ENCODE data around the gene AHCYL1.

AHCYL1 gene

DNA sequence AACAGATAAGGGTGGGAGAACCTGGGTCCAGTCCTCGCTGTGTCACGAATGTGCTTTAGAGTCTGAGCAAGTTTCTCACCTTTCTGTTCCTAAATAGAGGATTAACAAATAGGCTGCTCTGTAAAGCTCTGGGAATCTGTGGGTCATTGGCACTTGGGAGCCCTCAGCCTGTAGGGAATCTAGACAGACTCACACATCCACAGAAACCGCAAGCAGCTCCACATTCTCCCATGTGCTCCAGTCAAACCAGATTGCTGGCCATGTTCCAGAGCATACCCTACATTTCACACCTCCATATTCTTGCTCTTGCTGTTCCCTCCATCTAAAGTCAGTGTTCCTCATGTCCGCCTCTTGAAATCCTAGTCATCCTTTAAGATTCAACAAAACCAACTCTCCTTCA lies 7.8 kb upstream of the AHCYL1 start:
- DNase-seq (ENCODE audit: low read depth): no peak

DNA sequence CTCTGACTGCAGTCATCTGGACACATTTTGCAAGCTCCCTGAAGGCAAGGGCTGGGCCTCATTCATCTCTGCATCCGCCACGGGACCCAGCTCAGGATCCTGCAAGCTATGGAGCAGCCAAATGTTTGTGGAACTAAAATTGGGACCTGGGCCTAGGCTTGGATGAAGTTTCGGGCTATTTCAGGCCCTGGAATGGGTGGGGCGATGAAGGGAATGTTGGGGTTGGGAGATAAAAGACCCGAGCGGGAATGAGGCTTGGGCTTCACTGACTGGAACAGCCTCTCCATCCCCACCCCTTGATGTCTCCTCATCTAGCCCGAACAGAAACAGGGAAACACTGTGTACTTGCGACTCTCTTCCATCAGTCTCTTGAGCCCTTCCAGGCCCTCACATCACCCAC lies 7.3 kb upstream of the AHCYL1 start:
- DNase-seq (ENCODE audit: low read depth): no peak

DNA sequence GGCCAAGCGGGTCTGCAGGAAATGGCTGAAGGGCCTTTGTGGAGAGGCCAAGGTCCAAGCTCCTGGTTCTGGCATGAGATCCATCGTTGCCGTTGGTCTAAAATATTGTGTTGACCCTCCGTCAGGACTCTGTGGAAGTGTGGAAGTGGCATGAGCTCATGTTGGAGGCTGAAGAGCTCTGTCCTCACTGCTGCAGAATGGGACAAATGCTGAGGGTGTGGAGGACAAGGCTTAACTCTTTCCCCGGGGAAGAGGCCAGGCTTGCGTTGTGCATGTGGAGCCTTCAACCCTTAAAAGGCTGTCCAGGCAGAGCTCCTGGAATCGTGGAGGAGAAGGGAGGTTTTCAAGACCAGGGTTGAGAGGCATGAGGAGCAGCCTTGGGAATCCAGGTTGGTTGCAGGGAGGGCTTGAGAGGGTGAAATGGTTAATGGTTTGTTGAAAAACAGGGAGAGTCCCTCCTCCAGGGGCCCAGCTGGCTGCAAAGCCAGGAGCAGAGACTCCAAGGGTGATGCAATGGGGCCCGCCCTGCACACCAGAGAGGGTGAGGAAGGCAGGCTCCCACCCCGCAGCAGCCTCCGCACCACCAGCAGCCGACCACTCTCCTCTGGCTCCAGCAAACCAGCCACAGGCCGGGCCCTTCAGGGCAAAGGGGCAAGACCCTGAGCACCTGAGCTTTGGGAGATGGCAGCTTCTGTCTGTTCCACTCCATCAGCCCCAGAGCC lies 6.7 kb upstream of the AHCYL1 start:
- DNase-seq (ENCODE audit: low read depth): no peak

DNA sequence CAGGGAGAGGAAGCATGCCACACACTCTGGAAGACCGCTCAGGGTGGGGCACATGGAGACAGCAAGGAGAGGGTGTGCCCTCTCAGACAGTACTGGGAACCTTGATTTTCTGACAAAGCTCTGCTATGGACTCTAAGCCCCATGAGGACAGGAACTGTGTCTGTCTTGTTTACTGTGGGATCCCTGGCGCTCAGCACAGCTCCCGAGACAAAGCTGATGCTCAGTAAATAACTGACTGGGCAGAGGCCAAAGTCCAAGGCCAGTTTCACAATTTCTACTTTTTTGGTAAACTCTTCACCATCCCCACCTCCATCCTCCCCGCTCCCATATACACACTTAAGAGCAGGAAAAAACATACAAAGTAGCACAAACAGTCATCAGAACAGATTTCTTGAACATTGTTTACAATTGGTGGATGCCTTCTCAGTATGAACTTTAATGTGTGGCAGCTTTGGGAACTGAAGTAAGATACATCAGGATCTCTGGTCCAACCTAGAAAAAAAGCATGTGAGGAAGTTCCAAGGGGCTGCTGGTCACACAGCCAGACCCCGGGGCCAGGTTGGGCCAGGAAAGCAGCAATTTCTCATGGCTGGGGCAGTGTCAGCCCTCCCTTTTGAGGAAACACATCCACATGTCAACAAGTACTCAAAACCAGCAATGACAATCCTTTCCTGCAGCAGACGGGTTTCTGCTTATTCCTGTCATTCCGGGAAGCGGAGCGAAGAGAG lies 5.6 kb upstream of the AHCYL1 start:
- no peak for DNase-seq (ENCODE audit: low read depth)

DNA sequence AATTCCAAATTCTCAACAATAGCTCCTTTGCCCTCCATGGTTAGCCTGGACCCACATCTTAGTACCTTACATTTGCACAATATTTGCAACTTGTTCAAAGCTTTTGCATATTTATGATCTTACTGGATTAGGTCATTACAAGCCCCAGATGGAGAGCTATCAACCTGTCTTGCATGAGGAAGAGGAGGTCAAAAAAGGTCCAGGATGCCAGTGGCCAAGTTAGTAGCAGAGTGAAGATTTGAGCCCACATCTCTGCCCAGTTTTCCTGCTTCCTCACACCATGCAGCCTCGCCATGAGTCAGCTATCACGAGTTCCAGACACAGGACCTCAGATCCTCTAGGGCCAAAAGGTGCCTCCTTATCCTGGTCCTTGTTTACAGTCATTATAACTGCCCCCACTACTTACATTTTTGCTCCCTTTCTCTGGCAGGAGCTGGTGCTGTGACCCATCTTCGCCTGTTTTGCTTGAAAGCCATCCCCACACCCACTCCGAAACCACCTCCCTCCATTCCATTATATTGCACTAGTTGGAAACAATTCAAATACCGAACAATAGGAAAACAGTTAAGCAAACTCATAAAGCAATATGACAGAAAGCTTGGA lies 5.0 kb upstream of the AHCYL1 start:
- no peak for DNase-seq (ENCODE audit: low read depth)

DNA sequence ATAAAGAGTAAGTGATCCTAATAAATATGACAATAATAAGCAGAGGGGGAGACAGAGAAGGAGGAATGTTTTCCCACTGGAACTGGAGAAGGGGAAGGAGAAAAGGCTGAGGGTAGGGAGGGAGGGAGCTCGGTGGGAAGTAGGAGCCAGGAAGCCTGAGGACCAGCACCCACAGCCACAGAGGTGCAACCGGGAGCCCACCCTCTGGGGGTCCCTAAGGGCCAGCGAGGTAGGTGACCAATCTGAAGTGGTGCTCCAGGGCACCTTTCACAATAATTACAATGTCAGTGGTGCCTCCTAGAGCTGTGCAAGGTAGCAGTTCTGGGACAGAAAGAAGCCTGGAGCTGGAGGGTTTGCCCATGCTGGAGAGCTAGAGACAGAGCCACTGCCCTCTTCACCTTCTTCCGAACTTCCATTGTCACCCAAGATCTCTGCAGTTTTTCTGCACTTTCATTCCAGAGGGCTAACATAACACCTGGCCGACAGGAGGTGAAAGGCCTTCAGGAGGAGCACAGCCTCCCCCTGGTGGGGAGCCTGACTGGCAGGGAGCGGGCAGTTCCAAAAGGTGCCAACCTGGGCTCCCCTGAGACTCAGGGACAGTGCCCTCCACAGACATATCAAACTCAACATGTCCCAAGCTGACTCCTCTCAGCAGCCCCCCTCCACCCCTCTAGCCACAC lies 4.1 kb upstream of the AHCYL1 start:
- no peak for DNase-seq (ENCODE audit: low read depth)

DNA sequence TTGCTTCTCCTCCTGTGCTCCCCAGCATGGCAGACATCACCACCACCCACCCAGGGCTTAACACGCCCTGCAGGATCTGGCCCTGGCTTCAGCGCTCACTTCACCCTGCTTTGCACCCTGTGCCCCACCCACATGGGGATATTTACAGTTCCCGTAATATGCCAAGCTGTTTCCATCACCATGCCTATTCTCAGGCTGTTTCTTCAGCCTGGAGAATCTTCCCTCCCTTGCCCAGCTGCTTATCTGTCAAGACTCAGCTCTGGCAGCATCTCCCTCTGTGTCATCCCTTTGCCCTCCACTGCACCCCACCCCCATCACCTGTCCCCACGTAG lies 3.6 kb upstream of the AHCYL1 start:
- DNase-seq (ENCODE audit: low read depth): no peak

DNA sequence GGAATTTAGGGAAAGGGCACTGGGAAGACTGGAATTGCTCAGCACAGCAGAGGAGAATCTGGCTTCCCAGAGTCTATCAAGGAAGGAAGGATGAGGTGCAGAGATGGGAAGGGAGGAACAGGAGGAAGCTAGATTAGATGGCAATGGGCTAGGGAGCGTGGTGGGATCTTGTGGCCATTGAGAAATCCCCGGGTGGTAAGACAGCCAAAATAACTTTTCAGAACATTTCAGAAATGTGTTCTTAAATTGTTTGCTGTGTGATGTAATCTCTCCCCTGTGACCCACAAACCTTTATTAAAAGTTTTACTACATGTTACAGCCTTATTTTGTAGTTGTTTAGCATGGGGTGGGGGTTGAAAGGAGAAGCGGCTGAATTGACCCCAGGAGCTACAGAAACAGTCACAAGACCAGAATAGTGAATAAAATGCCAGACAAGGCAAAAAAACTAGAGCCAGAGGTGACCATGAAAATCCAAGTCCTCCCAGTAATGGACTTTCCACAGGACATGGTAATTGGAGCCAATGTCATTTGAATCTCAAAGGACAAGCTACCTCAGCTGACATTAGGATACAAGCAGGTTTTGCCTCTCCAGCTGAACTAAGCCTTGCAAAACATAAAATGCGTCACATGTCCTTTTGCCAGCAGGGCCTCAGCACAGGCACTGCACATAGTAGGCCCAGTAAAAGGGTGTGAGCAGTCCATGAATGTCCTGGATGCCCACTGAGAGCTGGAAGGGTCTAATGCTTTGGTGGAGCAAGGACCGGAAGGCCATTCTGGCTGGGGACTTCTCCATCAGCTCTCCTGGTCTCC lies 980 bp upstream of the AHCYL1 start:
- no peak for DNase-seq (ENCODE audit: low read depth)

DNA sequence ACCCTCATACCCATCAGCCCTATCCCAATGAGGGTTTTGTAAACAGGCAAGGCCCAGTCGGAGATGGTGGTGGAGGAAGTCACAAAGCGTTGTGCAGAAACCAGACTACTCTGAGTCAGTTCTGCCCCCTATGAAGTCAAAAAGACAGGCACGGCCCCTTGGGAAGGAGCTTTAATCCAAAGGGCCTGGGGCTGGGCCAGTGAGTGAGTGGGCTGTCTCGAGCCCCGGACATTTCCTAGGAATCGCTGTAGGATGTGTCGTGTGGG lies 442 bp upstream of the AHCYL1 start:
- DNase-seq (ENCODE audit: low read depth): no peak

DNA sequence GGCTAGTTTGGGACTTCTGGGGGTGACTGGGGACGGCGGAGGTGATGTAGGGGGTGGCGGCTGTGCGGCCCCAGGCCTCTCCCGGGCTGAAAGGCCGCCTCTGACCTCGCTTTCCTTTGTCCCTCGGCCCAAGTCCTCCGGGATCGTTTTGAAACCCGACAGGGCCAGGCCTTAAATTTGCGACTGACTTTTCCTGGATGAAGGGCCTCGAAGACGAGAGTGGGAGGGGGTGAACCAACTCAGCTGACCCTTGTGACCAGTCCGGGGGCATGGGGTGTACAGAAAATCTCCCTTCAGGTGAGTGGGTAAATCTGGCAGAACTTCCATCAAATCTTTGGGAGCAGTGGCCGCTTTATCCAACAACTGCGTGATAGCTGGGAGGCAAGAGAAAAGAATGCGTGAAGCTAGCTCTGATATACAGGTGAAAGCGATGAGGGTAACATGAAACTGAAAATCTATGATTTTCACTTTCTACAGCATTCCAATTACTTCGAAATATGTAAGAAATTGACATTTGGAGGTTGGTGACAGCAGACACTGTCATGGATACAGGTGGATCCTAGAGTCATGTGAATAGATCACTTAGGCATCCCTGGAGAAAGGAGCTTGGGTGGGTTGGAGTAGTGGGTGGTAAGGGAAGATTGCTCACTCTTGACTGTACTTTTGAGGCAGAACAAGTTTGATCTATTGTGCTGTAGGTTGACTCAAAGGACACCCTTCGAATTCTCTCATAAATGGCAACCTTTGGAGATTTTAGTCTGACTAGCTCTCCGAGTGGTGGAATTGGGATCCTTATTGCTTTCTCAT lies 885 bp downstream of the AHCYL1 start:
- DNase-seq (ENCODE audit: low read depth): no peak

DNA sequence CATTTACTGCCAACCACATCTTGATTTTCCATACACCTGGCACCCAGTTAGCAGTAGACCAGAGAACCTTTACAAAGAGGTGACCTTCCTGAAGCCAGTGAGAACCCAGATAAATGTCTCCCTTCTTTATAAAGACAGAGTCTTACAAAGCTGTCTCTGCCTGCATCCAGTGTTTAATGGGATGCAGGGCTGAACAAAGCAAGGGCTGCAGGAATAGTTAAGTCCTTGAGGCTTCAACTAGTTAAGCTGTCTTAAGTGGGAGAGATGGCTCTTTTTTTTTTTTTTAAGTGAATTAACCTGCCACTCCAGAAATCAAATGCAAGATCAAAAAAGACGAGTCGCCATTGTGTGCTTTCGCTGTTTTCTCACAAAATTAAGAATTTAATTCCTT lies 1.5 kb downstream of the AHCYL1 start:
- no peak for DNase-seq (ENCODE audit: low read depth)

DNA sequence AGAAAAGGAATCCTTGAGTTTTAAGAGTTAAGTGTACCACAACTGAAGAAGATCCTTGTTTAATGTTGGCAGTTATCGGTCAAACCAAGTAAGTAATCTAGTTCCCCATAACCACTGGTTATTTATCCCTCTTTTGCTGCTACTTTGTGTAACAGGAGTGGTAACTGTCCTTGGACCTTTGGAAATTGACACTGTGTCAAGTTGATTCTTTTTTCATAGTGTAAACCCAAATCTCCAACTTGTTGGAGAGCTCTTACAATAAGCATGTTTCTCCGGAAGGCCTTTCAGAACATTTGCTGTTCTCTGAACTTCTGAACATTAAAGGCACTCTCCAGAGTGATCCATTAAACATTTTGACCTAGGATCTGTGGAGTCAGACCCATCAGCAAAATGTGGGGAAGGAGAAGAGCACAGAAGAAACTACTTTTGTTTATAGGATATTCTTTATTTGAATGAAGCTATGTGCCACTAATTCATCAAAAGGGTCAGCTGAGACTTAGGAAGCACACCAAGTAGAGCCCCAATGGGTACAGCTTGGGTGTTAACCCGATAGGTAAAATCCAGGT lies 3.9 kb downstream of the AHCYL1 start:
- no peak for DNase-seq (ENCODE audit: low read depth)

DNA sequence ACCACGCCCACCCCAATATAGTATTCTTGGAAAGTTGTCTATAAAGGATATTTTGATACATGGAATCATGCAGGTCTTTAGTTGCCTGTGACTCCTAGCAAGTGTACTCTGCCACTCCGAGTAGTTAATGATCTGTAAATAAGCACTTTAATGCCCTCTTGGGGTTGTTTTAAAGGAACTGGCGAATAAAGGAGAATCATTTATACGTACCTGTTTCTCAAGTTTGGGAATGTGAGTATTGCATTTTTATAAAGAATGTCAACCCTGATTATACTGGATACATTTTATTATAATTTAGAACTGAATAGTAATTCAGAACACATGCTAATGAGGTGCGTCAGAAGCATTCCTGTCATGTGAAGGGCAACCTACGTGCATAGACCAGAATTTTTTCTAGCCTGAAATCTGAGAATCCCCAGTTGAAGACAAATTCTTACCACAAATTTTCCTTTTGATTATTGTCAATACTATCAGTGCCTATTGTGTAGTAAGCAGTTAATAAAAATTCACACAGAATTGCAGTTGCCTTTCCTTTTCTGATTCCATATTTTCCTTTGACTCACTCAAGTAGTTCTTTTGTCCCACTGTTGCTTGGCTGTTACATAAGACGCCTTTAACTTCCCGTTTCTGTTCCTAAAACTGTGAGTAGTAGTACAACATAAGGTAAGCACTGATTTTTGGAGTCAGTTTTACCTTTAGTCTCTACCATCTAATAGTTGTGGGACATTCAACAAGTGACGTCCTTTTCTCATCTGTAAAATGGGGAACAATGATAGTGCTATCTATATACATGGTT lies 5.1 kb downstream of the AHCYL1 start:
- DNase-seq (ENCODE audit: low read depth): no peak

DNA sequence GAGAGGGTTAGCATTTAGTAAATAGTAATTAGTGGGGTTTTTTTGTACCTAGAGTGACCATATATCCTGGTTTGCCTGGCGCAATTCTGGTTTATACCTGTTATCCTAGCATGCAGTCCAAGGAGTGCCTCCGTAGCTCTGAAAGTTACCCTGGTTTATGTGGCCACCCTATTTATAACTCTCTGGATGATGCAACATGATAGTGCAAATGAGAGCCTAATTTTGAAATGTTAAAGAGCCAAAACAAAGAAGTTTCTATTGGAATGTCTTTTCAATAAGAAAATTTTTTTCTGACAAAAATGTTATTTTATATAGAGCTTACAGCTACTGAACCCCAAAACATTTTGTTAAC lies 5.7 kb downstream of the AHCYL1 start:
- DNase-seq (ENCODE audit: low read depth): no peak

DNA sequence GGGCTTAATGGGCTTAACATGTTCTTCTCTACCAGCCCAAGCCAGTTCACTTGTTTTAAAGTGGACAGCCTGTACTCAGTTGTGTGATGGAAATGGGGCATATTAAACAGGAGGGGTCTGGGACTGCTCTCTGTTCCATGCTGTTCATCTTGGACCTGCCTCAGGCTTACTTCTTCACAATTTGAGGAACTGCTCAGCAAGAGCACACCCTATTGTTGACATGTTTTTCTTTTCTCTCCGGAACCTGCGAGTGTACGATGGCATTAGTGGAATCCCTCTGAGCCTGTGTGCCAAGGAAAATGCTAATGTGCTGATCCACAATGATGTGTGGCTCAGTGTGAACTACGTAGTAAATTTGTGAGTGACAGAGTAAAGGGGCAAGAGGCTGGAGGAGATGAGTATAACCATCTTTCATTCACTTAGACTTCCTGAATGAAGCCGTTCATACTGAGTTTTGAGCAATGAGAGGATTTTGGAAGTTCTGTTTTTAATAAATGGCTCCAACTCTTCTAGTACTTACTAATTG lies 6.9 kb downstream of the AHCYL1 start:
- DNase-seq (ENCODE audit: low read depth): no peak

DNA sequence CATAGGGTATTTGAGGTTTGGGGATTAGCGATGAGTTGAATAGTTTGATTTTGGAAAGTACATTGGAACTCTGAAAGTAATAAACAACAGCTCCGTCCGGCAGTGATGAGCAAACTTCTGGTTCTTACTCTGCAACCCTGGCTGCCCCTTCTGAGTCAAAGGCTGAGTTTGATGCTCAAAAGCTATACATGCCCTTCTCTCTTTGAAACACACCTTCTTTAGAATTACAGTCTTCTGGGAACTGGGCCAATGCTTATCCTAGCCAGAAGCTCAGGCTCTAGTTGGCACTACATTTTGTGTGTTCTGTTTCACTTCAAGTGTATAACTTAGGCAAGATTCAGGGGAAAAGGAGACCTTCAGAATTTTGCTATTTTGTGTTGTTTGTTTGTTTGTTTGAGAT lies 9.3 kb downstream of the AHCYL1 start:
- DNase-seq (ENCODE audit: low read depth): no peak

DNA sequence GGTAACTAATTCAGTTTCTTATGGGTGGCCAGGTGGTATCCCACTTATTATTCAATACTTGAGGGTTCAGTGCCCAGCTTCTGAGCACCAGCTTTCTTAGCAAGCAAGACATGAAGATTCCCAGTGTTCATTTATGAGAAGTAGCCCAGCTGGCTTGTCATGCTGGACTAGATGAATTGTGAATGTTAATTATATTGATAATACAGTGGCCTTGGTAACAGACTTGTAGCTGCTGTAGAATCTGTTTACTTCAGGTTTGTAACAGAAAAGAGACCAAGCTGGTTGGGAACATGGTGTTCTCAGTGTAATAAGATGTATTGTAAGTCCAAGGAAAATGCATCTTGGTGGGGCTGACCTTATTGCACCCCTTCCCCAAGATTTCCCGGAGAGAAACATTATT lies 10.1 kb downstream of the AHCYL1 start:
- no peak for DNase-seq (ENCODE audit: low read depth)

DNA sequence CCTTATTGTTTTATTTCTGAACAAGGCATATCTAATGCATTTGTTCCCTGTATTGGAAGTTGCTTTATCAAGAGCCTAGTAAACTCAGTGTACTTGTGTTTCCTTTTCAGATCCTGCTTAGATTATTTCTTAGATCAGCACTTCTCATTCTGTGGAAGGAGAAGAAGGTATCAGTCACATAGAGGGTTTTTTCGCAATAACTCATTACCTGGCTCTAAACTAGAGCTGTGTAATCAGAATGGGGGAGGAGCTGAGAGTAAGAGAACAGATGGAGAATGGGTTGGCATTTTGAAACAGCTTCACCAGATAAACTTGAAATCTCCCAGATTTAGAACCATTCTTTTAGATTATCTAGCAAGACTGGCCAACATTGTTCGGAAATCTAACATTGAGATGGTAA lies 11.0 kb downstream of the AHCYL1 start:
- no peak for DNase-seq (ENCODE audit: low read depth)

DNA sequence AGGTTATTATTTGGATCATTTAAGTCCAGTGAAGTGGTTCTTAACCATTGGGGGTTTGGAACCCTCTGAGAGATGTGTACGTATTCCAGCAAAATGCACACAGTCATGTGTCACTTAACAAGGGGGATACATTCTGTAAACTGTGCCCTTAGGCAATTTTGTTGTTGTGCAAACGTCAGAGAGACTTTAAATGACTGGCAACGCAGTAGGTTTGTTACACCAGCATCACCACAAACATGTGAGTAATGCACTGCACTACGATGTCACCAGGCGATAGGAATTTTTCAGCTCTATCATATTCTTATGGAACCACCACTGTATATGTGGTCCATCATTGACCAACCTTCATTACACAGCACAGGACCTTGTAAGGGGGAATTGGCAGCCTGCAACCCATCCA lies 11.9 kb downstream of the AHCYL1 start:
- no peak for DNase-seq (ENCODE audit: low read depth)

DNA sequence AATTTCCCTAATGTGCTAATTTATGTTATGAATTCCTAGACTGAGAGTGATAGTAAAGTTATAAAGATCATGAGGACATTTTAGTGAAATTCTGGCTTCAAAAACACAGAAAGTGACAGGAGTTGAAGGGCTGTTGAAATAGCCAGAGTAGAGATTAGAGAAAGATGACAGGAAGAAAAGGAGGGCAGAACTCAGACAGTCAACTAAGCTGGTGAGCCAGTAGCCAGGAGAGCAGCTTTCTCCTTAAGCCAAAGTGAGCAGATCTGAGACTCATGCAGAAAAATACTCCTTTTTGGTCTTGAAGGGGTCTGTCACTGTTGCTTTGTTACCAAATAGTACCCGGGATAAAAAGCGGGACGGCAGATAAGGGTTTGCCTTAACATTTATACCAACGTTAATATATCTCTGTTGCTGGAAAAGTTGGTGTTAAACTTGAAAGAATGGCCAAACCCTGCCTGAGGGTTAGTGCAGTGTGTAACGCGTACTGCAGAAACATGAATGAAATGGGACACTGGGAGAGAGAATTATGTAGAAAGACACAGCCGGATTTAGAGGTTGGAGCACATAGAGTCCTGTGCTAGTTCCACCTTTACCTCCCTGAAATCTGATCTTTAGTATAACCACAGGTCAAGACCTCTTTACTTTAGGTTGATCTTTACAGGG lies 12.8 kb downstream of the AHCYL1 start:
- DNase-seq (ENCODE audit: low read depth): no peak

Data from activated T-helper 9 cell treated with anti-CD3 and anti-CD28 coated beads, Interleukin-2, amount 50 U/mL, for 16 hours (primary cell).